Measurements from ENCODE around the gene CCT2.

CCT2 gene

GRCh38 chr12:69569236-69569635, 16.0 kb upstream of the CCT2 start:
- no peaks in the 10 kb centered on the region for H3K9me3 ChIP-seq (ENCODE audit: low read length)
- H2AFZ ChIP-seq (ENCODE audit: low read depth, low read length), result no peak overlapping the region
- peaks cover 33% of the 10 kb centered on the region for H3K36me3 ChIP-seq (ENCODE audit: insufficient read depth, low read length)
- no peak overlapping the region for H3K4me3 ChIP-seq (ENCODE audit: low read length)
- H3K4me1 ChIP-seq (ENCODE audit: insufficient read depth, low read length), result no peaks in the 10 kb centered on the region
- no peaks in the 10 kb centered on the region for H3K27me3 ChIP-seq (ENCODE audit: insufficient read depth, low read length)

GRCh38 chr12:69570000-69570516, 15.2 kb upstream of the CCT2 start:
- Histone ChIP-seq H3K4me1 (ENCODE audit: insufficient read depth, low read length) (no peaks in the 10 kb centered on the region), H3K4me3 (ENCODE audit: low read length) (no peak overlapping the region), H3K27me3 (ENCODE audit: insufficient read depth, low read length) (no peaks in the 10 kb centered on the region), H2AFZ (ENCODE audit: low read depth, low read length) (no peak overlapping the region), H3K36me3 (ENCODE audit: insufficient read depth, low read length) (peaks cover 33% of the 10 kb centered on the region), H3K9me3 (ENCODE audit: low read length) (no peaks in the 10 kb centered on the region)

GRCh38 chr12:69570545-69571399, 14.5 kb upstream of the CCT2 start:
- Histone ChIP-seq H3K4me3 (ENCODE audit: low read length) (no peak overlapping the region), H3K4me1 (ENCODE audit: insufficient read depth, low read length) (no peaks in the 10 kb centered on the region), H3K27me3 (ENCODE audit: insufficient read depth, low read length) (no peaks in the 10 kb centered on the region), H2AFZ (ENCODE audit: low read depth, low read length) (no peak overlapping the region), H3K9me3 (ENCODE audit: low read length) (no peaks in the 10 kb centered on the region), H3K36me3 (ENCODE audit: insufficient read depth, low read length) (peaks cover 37% of the 10 kb centered on the region)

GRCh38 chr12:69575346-69575745, 9.9 kb upstream of the CCT2 start:
- Histone ChIP-seq H3K9me3 (ENCODE audit: low read length) (no peaks in the 10 kb centered on the region), H3K27me3 (ENCODE audit: insufficient read depth, low read length) (no peaks in the 10 kb centered on the region), H3K4me3 (ENCODE audit: low read length) (no peak overlapping the region), H2AFZ (ENCODE audit: low read depth, low read length) (no peak overlapping the region), H3K4me1 (ENCODE audit: insufficient read depth, low read length) (peaks cover 15% of the 10 kb centered on the region), H3K36me3 (ENCODE audit: insufficient read depth, low read length) (peaks cover 37% of the 10 kb centered on the region)

DNA sequence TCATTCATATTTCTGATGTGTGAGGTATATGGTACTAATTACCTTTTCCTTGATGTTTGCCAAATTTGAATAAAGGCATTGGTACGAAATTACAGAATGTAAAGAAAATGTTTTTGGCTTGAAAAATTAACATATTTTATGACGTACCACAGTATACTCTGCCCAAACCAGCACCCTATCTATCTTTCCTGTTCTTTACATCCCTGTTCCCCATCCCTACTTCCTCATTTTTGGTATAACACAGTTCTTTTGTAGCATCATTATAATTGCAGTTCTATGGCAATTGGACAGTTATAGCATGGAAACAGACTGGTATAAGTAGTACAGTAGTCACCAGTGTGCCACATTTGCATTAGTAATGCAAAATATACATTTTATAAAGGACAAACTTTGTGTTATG, 7.0 kb upstream of the CCT2 start:
- peaks cover 26% of the 10 kb centered on the region for H3K36me3 ChIP-seq (ENCODE audit: insufficient read depth, low read length)
- H2AFZ ChIP-seq (ENCODE audit: low read depth, low read length), result no peak overlapping the region
- no peaks in the 10 kb centered on the region for H3K27me3 ChIP-seq (ENCODE audit: insufficient read depth, low read length)
- H3K4me1 ChIP-seq (ENCODE audit: insufficient read depth, low read length), result peaks cover 15% of the 10 kb centered on the region
- no peaks in the 10 kb centered on the region for H3K9me3 ChIP-seq (ENCODE audit: low read length)
- H3K4me3 ChIP-seq (ENCODE audit: low read length), result no peak overlapping the region

DNA sequence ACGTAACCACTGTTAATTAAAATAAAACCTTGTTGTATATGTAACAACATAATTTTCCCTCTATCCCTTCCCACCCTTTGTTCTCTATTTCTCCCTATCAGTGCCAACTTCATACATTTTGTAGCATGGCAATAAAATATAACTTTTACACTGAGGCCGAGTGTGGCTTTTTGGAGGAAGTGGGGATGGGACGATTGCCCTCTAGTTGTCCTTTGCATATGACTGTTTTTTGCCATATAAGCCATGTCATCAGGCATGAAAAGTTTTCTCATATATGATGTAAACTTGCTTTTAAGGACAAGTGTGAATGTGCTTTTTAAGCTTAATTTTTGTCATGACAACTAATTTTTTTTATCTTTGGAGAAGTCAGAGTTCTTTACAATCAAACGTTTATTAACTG, 6.2 kb upstream of the CCT2 start:
- H3K9me3 ChIP-seq (ENCODE audit: low read length), result no peaks in the 10 kb centered on the region
- H3K27me3 ChIP-seq (ENCODE audit: insufficient read depth, low read length), result no peaks in the 10 kb centered on the region
- no peak overlapping the region for H3K4me3 ChIP-seq (ENCODE audit: low read length)
- H2AFZ ChIP-seq (ENCODE audit: low read depth, low read length), result no peak overlapping the region
- peaks cover 23% of the 10 kb centered on the region for H3K36me3 ChIP-seq (ENCODE audit: insufficient read depth, low read length)
- peaks cover 15% of the 10 kb centered on the region for H3K4me1 ChIP-seq (ENCODE audit: insufficient read depth, low read length)

- H2AFZ ChIP-seq (ENCODE audit: low read depth, low read length), result no peak overlapping the region
- no peaks in the 10 kb centered on the region for H3K9me3 ChIP-seq (ENCODE audit: low read length)
- H3K4me1 ChIP-seq (ENCODE audit: insufficient read depth, low read length), result peaks cover 18% of the 10 kb centered on the region
- H3K4me3 ChIP-seq (ENCODE audit: low read length), result no peak overlapping the region
- no peaks in the 10 kb centered on the region for H3K27me3 ChIP-seq (ENCODE audit: insufficient read depth, low read length)
- H3K36me3 ChIP-seq (ENCODE audit: insufficient read depth, low read length), result peaks cover 12% of the 10 kb centered on the region
Measured at GRCh38 chr12:69580074-69580473, 5.2 kb upstream of the CCT2 start.

DNA sequence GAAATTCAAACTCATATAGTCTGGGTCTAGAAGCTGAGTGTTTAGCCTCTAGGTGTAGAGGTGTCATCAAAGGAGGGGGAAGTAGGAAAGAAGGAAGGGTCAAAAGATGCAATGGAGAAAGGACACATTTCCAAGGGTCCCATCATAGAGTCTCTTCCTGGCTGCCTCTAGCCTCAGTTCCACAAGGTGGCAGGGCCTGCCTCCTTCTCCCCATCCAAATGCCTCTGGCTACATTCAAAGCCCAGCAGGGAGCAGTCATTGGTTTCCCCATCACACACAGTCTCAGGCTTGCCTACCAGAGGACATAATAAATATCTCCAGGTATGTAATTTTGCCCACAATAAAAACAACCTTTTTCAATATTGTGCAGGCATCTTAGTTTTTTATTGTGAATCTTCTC, 2.1 kb upstream of the CCT2 start:
- no peak overlapping the region for H2AFZ ChIP-seq (ENCODE audit: low read depth, low read length)
- H3K4me3 ChIP-seq (ENCODE audit: low read length), result no peak overlapping the region
- no peaks in the 10 kb centered on the region for H3K27me3 ChIP-seq (ENCODE audit: insufficient read depth, low read length)
- H3K36me3 ChIP-seq (ENCODE audit: insufficient read depth, low read length), result peaks cover 17% of the 10 kb centered on the region
- no peaks in the 10 kb centered on the region for H3K9me3 ChIP-seq (ENCODE audit: low read length)
- H3K4me1 ChIP-seq (ENCODE audit: insufficient read depth, low read length), result peaks cover 24% of the 10 kb centered on the region

DNA sequence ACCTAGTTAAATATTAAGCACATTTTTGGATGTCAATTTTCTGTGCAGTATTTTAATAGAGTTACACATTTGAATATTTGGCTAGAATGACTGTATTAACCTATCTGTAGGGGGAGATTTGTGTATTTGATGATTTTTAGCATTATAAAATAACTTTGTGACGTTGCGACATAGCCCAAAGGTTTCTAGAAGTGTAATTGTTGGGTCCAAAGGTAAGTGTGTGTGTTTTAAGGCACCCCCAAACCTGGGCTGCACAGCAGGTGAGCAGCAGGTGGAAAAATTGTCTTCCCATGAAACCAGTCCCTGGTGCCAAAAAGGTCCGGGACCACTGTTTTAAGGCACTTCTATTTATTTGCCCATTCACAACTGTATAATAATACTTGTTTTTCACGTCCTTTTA, 3.3 kb downstream of the CCT2 start:
- H2AFZ ChIP-seq (ENCODE audit: low read depth, low read length), result no peak overlapping the region
- no peak overlapping the region for H3K4me3 ChIP-seq (ENCODE audit: low read length)
- H3K36me3 ChIP-seq (ENCODE audit: insufficient read depth, low read length), result peaks cover 70% of the 10 kb centered on the region

GRCh38 chr12:69589082-69589481, 3.8 kb downstream of the CCT2 start:
- Histone ChIP-seq H3K4me3 (ENCODE audit: low read length) (no peak overlapping the region), H3K36me3 (ENCODE audit: insufficient read depth, low read length) (peaks cover 75% of the 10 kb centered on the region), H2AFZ (ENCODE audit: low read depth, low read length) (no peak overlapping the region), H3K9me3 (ENCODE audit: low read length) (no peaks in the 10 kb centered on the region), H3K27me3 (ENCODE audit: insufficient read depth, low read length) (no peaks in the 10 kb centered on the region), H3K4me1 (ENCODE audit: insufficient read depth, low read length) (peaks cover 10% of the 10 kb centered on the region)

More for the DNA sequence above, 3.3 kb downstream of the CCT2 start:
- no peaks in the 10 kb centered on the region for H3K9me3 ChIP-seq (ENCODE audit: low read length)
- H3K27me3 ChIP-seq (ENCODE audit: insufficient read depth, low read length), result no peaks in the 10 kb centered on the region
- peaks cover 10% of the 10 kb centered on the region for H3K4me1 ChIP-seq (ENCODE audit: insufficient read depth, low read length)

GRCh38 chr12:69595689-69596088, 10.4 kb downstream of the CCT2 start:
- Histone ChIP-seq H3K4me3 (ENCODE audit: low read length) (no peak overlapping the region), H3K9me3 (ENCODE audit: low read length) (no peaks in the 10 kb centered on the region), H3K27me3 (ENCODE audit: insufficient read depth, low read length) (no peaks in the 10 kb centered on the region), H2AFZ (ENCODE audit: low read depth, low read length) (no peak overlapping the region), H3K36me3 (ENCODE audit: insufficient read depth, low read length) (peaks cover 89% of the 10 kb centered on the region), H3K4me1 (ENCODE audit: insufficient read depth, low read length) (no peaks in the 10 kb centered on the region)

GRCh38 chr12:69598174-69598753, 13.0 kb downstream of the CCT2 start:
- H2AFZ ChIP-seq (ENCODE audit: low read depth, low read length), result no peak overlapping the region
- no peaks in the 10 kb centered on the region for H3K4me1 ChIP-seq (ENCODE audit: insufficient read depth, low read length)
- no peak overlapping the region for H3K4me3 ChIP-seq (ENCODE audit: low read length)
- H3K9me3 ChIP-seq (ENCODE audit: low read length), result peaks cover under 1% of the 10 kb centered on the region
- H3K27me3 ChIP-seq (ENCODE audit: insufficient read depth, low read length), result no peaks in the 10 kb centered on the region
- H3K36me3 ChIP-seq (ENCODE audit: insufficient read depth, low read length), result peaks cover 88% of the 10 kb centered on the region

DNA sequence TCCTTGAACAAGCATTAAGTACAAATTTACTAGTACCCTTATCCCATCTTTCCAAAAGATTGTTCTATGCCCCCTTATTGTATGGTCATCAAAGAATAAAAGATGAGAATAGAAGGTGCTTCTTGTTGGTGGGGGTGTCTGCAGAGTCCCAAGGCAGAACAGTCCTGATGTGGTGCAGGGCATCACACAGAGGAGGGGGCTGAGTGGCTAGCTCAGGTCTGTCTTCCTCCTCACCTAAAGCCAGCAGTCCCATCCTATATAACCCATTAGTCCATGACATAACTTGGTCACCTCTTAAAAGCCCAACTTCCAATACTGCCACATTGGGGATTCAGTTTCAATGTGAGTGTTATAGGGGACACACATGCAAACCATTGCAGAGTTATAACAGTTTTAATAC, 15.5 kb downstream of the CCT2 start:
- no peak overlapping the region for H3K4me3 ChIP-seq (ENCODE audit: low read length)
- peaks cover 2% of the 10 kb centered on the region for H3K9me3 ChIP-seq (ENCODE audit: low read length)
- H3K36me3 ChIP-seq (ENCODE audit: insufficient read depth, low read length), result peaks cover 70% of the 10 kb centered on the region
- no peaks in the 10 kb centered on the region for H3K27me3 ChIP-seq (ENCODE audit: insufficient read depth, low read length)
- no peak overlapping the region for H2AFZ ChIP-seq (ENCODE audit: low read depth, low read length)
- no peaks in the 10 kb centered on the region for H3K4me1 ChIP-seq (ENCODE audit: insufficient read depth, low read length)
